Activated CD4-positive, alpha-beta memory T cell treated with anti-CD3 and anti-CD28 coated beads for 36 hours (primary cell): Measurements from ENCODE around the gene RPL31. TPM values are rescaled to one million over a fixed set of nuclear protein-coding genes. Genes with fewer than 3 reads are reported as not detected.

Source experiments
- CTCF ChIA-PET: fragments of 350-600 bp; sonication (Branson Sonifier 250); formaldehyde crosslinking; loops from one replicate; lab custom pipeline; 2021; ENCODE audit warnings: antibody characterized with exemption, inconsistent platforms; lab: Charles Lee
- POLR2A ChIA-PET: fragments of 350-600 bp; sonication (Branson Sonifier 250); formaldehyde crosslinking; loops from one replicate; lab custom pipeline; 2021; ENCODE audit warnings: antibody characterized with exemption; lab: Charles Lee
- DNase-seq: peaks from one replicate; pipeline ENCODE4 v3.0.0-alpha.2; 2020
- H3K27ac Mint-ChIP-seq: one replicate; pipeline ENCODE4 v1.8.0; 2021; ENCODE audit warnings: mixed read lengths
- H3K27me3 Mint-ChIP-seq: one replicate; pipeline ENCODE4 v1.8.0; 2021; ENCODE audit warnings: mixed read lengths
- H3K36me3 Mint-ChIP-seq: one replicate; pipeline ENCODE4 v1.8.0; 2021; ENCODE audit warnings: mixed read lengths
- H3K4me1 Mint-ChIP-seq: one replicate; pipeline ENCODE4 v1.8.0; 2021; ENCODE audit warnings: low read depth, mixed read lengths
- H3K4me3 Mint-ChIP-seq: one replicate; pipeline ENCODE4 v1.8.0; 2021; ENCODE audit warnings: mild to moderate bottlenecking, mixed read lengths
- H3K9me3 Mint-ChIP-seq: one replicate; pipeline ENCODE4 v1.8.0; 2021; ENCODE audit warnings: mixed read lengths
- intact Hi-C: fragments of 100-400 bp; cut with micrococcal nuclease; formaldehyde crosslinking; loops from one replicate; pipeline ENCODE4 v1.15.1; 2023
- total RNA-seq, 2 experiments: library from RNA; stranded (reverse); gene quantifications; one replicate each; pipeline ENCODE4 v1.2.3, GENCODE V29; 2021

RPL31 gene
- 1,000 to 10,000 TPM; 1,809 to 1,825 TPM for total RNA-seq

- H3K36me3 Mint-ChIP-seq: peaks cover 51% of the 10 kb centered on the region
- CTCF ChIA-PET: interaction anchor here (0.9 to 3.0 kb wide), 5 partner anchors 10 to 407 kb away, joined by 3 to 21 read pairs (median 3); partner anchors contain the start of gene CNOT11
Measured at GRCh38 chr2:101001691-101002561, at the start of gene RPL31. Gene RPL31 (plus strand): TSS chr2:101002289. CDS start chr2:101002702, 413 bp downstream.

GRCh38 chr2:100952512-100952911, 49.6 kb upstream of the RPL31 start:
- H3K27ac Mint-ChIP-seq: no peak overlapping the region
- ChIA-PET POLR2A (no interaction called here), CTCF (no interaction called here)
- no peak for DNase-seq
- no peaks in the 10 kb centered on the region for H3K4me1 Mint-ChIP-seq
- no peaks in the 10 kb centered on the region for H3K9me3 Mint-ChIP-seq
- intact Hi-C loops: no loop called here
- H3K27me3 Mint-ChIP-seq: peaks cover 3% of the 10 kb centered on the region
- H3K4me3 Mint-ChIP-seq: no peak overlapping the region
- no peaks in the 10 kb centered on the region for H3K36me3 Mint-ChIP-seq

More at GRCh38 chr2:101001691-101002561, at the start of gene RPL31:
- POLR2A ChIA-PET: interaction anchor here (0.7 to 2.4 kb wide), 7 partner anchors 11 to 445 kb away, joined by 3 to 9 read pairs (median 3); partner anchors contain the start of gene PDCL3
- peak within 1 kb of the TSS; percentile 87 for H3K27ac Mint-ChIP-seq
- DNase-seq: peak; percentile 98
- H3K4me3 Mint-ChIP-seq: peak within 1 kb of the TSS; percentile 90
- no peaks in the 10 kb centered on the region for H3K9me3 Mint-ChIP-seq
- peaks cover 40% of the 10 kb centered on the region for H3K4me1 Mint-ChIP-seq
- H3K27me3 Mint-ChIP-seq: no peaks in the 10 kb centered on the region
- intact Hi-C loops: loop anchor here (1.0 to 5.0 kb wide), 3 partner anchors 251 to 440 kb away; partner anchors contain the start of genes CNOT11, PDCL3 and RNF149

GRCh38 chr2:100953406-100954043, 48.6 kb upstream of the RPL31 start:
- Mint-ChIP-seq H3K9me3 (no peaks in the 10 kb centered on the region), H3K27me3 (peaks cover 5% of the 10 kb centered on the region), H3K4me1 (no peaks in the 10 kb centered on the region), H3K27ac (no peak overlapping the region), H3K36me3 (no peaks in the 10 kb centered on the region), H3K4me3 (no peak overlapping the region)
- ChIA-PET CTCF (no interaction called here), POLR2A (no interaction called here)
- intact Hi-C loops: no loop called here
- peak; percentile 21 for DNase-seq

- ChIA-PET POLR2A (no interaction called here), CTCF (no interaction called here)
- no peaks in the 10 kb centered on the region for H3K36me3 Mint-ChIP-seq
- intact Hi-C loops: no loop called here
- no peak overlapping the region for H3K4me3 Mint-ChIP-seq
- no peak overlapping the region for H3K27ac Mint-ChIP-seq
- no peak for DNase-seq
- H3K27me3 Mint-ChIP-seq: peaks cover 5% of the 10 kb centered on the region
- no peaks in the 10 kb centered on the region for H3K4me1 Mint-ChIP-seq
- no peaks in the 10 kb centered on the region for H3K9me3 Mint-ChIP-seq
Measured at GRCh38 chr2:100954044-100954420, 48.1 kb upstream of the RPL31 start.

- Mint-ChIP-seq H3K4me3 (no peak overlapping the region), H3K9me3 (no peaks in the 10 kb centered on the region), H3K27me3 (peaks cover 5% of the 10 kb centered on the region), H3K4me1 (peaks cover 2% of the 10 kb centered on the region), H3K36me3 (no peaks in the 10 kb centered on the region), H3K27ac (no peak overlapping the region)
- CTCF ChIA-PET: no interaction called here
- intact Hi-C loops: no loop called here
- no peak for DNase-seq
- POLR2A ChIA-PET: no interaction called here
Measured at GRCh38 chr2:100955226-100955625, 46.9 kb upstream of the RPL31 start.

GRCh38 chr2:100956081-100956480, 46.0 kb upstream of the RPL31 start:
- POLR2A ChIA-PET: no interaction called here
- Mint-ChIP-seq H3K4me3 (no peak overlapping the region), H3K27me3 (peaks cover 5% of the 10 kb centered on the region), H3K9me3 (no peaks in the 10 kb centered on the region), H3K36me3 (no peaks in the 10 kb centered on the region), H3K27ac (no peak overlapping the region), H3K4me1 (peaks cover 2% of the 10 kb centered on the region)
- no peak for DNase-seq
- CTCF ChIA-PET: no interaction called here
- intact Hi-C loops: no loop called here

GRCh38 chr2:100957996-100958653, 44.0 kb upstream of the RPL31 start:
- no peaks in the 10 kb centered on the region for H3K36me3 Mint-ChIP-seq
- no peak overlapping the region for H3K27ac Mint-ChIP-seq
- H3K27me3 Mint-ChIP-seq: peaks cover 5% of the 10 kb centered on the region
- CTCF ChIA-PET: no interaction called here
- DNase-seq: no peak
- H3K4me1 Mint-ChIP-seq: peaks cover 2% of the 10 kb centered on the region
- H3K9me3 Mint-ChIP-seq: no peaks in the 10 kb centered on the region
- POLR2A ChIA-PET: no interaction called here
- intact Hi-C loops: no loop called here
- no peak overlapping the region for H3K4me3 Mint-ChIP-seq

GRCh38 chr2:100959225-100959880, 42.7 kb upstream of the RPL31 start:
- CTCF ChIA-PET: no interaction called here
- Mint-ChIP-seq H3K27me3 (peaks cover 5% of the 10 kb centered on the region), H3K4me3 (no peak overlapping the region), H3K4me1 (peaks cover 2% of the 10 kb centered on the region), H3K27ac (no peak overlapping the region), H3K36me3 (no peaks in the 10 kb centered on the region), H3K9me3 (no peaks in the 10 kb centered on the region)
- DNase-seq: no peak
- POLR2A ChIA-PET: no interaction called here
- intact Hi-C loops: no loop called here

- no peaks in the 10 kb centered on the region for H3K36me3 Mint-ChIP-seq
- intact Hi-C loops: no loop called here
- CTCF ChIA-PET: no interaction called here
Measured at GRCh38 chr2:100960688-100961087, 41.4 kb upstream of the RPL31 start.

GRCh38 chr2:100962366-100963025, 39.6 kb upstream of the RPL31 start:
- peaks cover 2% of the 10 kb centered on the region for H3K27me3 Mint-ChIP-seq
- H3K4me3 Mint-ChIP-seq: no peak overlapping the region
- ChIA-PET POLR2A (no interaction called here), CTCF (no interaction called here)
- H3K36me3 Mint-ChIP-seq: no peaks in the 10 kb centered on the region
- H3K9me3 Mint-ChIP-seq: no peaks in the 10 kb centered on the region
- H3K27ac Mint-ChIP-seq: no peak overlapping the region
- intact Hi-C loops: no loop called here
- no peak for DNase-seq
- peaks cover 2% of the 10 kb centered on the region for H3K4me1 Mint-ChIP-seq

More at GRCh38 chr2:100960688-100961087, 41.4 kb upstream of the RPL31 start:
- POLR2A ChIA-PET: no interaction called here
- no peaks in the 10 kb centered on the region for H3K9me3 Mint-ChIP-seq
- H3K4me3 Mint-ChIP-seq: no peak overlapping the region
- no peak overlapping the region for H3K27ac Mint-ChIP-seq
- peaks cover 5% of the 10 kb centered on the region for H3K27me3 Mint-ChIP-seq
- no peak for DNase-seq
- peaks cover 2% of the 10 kb centered on the region for H3K4me1 Mint-ChIP-seq

- H3K36me3 Mint-ChIP-seq: no peaks in the 10 kb centered on the region
- H3K4me3 Mint-ChIP-seq: no peak overlapping the region
- peaks cover 2% of the 10 kb centered on the region for H3K27me3 Mint-ChIP-seq
- H3K27ac Mint-ChIP-seq: no peak overlapping the region
- H3K9me3 Mint-ChIP-seq: no peaks in the 10 kb centered on the region
- DNase-seq: no peak
- POLR2A ChIA-PET: no interaction called here
- intact Hi-C loops: no loop called here
- CTCF ChIA-PET: interaction anchor here (0.6 kb wide), 1 partner anchor 100 kb away, joined by 3 read pairs; no protein-coding TSS in a partner anchor
- peaks cover 2% of the 10 kb centered on the region for H3K4me1 Mint-ChIP-seq
Measured at GRCh38 chr2:100963026-100963375, 39.1 kb upstream of the RPL31 start.
